HG03521 (cell line): ENCODE data around the gene ELP6.

Experiments used
- ATAC-seq: cut with Tn5 transposase; IDR thresholded peaks from one replicate; pipeline ENCODE4 v1.9.1; 2021; ENCODE audit warnings: mild to moderate bottlenecking, moderate library complexity; ENCODE audit not compliant: unreplicated experiment

ELP6 gene, protein sequence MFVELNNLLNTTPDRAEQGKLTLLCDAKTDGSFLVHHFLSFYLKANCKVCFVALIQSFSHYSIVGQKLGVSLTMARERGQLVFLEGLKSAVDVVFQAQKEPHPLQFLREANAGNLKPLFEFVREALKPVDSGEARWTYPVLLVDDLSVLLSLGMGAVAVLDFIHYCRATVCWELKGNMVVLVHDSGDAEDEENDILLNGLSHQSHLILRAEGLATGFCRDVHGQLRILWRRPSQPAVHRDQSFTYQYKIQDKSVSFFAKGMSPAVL

DNA sequence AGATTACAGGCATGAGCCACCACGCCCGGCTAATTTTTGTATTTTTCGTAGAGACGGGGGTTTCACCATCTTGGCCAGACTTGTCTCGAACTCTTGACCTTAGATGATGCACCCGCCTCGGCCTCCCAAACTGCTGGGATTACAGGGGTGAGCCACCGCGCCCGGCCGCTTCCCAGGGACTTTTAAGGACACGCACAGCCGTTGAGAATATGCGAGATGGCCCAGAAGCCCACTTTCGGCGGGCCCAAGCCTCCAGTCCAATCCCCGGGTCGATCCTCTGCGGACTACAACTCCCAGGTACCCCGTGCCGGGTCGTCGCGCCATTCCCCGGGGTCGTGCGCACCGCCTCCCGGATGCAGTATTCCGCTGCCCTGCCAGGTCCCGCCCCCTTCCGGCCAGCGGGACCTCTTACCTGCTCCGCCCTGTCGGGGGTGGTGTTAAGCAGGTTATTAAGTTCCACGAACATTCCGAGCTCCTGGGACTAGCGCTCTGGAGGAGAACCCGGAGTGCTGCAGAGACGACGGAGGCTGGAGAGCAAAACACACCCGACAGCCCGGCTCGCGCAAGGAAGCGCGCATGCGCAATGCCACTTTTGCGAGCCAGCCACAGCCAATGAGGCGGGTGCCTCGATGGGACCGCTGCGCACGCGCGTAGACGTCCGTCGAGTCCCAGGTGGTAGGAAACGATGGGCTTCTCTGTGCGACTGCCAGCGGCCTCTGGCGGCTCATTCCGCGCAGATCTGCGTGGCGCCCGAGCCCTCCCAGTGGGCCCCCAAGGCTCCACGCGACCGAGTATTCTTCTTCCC is at the start of gene ELP6:
TSS of gene ELP6 (minus strand) at position 588 of the 805 bp plus-strand sequence. CDS start at position 466, 122 bp downstream.
- ATAC-seq, result peak; percentile 90

DNA sequence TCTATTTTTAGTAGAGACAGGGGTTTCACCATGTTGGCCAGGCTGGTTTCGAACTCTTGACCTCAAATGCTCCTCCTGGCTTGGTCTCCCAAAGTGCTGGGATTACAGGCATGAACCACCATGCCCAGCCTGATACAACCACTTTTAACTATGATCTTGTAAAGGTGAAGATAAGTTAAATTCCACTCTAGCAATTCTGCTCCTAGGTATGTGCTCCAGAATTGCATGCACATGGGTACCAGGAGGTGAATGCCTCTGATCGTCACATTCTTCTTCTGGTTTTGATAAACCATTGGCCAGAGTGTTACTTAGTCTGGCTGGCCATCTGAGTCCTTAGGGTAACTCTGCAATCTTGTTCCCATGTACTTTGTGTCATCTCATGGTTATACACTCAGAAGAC is 42.8 kb upstream of the ELP6 start:
- ATAC-seq, result no peak

DNA sequence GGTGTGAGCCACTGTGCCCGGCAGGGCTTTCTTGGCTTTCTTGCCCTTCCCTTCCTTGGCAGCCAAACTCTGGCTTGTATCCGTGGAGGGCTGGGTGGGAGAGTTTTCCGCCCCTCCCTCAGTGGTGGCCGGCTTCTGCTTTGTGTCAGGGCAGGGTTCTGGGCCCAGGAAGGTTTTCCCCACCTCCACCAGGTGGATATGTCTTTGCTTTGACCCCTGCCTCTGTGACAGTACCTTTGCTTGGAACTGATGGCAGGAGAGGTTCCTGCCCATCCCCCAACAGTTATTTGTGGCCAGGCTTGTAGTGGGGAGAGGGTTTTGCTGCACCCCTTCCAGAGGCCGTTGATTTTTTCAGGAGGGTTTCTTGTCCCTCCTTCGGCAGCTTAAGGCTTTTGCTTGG is 40.8 kb upstream of the ELP6 start:
- no peak for ATAC-seq

DNA sequence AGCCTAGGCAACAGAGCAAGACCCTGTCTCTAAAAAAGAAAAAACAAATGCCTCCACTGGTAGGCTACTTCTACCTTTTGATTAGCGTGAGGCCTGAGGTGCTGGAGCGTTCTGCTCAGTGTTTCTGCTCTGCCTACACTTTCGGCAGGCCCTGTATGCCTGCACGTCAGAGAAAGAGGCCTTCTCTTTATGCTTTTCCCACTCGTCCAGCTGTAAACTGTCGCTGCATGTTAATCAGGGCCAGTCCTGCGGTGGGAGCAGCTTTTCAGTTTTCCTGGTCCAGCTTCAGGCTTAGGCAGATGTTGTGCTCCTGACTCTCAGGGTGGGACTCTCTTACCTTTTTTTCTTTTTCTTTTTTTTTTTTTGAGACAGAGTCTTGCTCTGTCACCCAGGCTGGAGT is 39.9 kb upstream of the ELP6 start:
- ATAC-seq, result no peak

DNA sequence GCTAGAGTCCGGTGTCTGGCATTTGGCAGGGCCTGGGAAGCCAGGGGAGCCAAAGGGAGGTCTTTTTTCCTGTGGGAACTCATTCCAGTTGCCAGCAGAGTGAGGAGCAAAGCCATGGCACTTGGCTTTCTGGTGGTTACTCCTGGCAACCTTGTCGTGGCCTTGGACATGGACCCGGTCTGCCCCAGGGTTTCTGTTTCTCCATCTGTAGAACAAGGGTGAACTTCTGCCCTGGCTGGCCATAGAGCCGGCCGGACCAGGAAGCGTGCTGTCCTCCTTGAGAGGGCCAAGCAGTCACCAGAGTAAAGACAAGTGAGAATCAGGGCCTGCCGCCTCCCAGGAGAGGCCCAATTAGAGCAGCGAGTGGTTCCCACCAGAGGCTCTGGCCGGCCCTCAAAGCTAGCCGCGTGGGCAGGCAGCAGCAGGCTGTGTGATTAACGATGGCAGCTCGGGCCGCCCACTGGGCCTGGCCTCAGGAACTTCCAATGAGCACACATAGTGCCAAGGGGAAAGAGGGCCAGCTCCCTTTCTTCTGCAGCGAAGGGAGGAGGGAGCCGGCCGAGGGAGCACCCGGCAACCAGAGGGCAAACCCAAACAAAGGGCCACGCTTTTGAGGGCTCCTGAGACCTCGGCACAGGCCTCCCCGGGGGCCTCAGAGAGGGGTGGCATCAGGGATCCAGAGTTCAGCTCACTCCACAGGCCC is 29.1 kb upstream of the ELP6 start:
- no peak for ATAC-seq

DNA sequence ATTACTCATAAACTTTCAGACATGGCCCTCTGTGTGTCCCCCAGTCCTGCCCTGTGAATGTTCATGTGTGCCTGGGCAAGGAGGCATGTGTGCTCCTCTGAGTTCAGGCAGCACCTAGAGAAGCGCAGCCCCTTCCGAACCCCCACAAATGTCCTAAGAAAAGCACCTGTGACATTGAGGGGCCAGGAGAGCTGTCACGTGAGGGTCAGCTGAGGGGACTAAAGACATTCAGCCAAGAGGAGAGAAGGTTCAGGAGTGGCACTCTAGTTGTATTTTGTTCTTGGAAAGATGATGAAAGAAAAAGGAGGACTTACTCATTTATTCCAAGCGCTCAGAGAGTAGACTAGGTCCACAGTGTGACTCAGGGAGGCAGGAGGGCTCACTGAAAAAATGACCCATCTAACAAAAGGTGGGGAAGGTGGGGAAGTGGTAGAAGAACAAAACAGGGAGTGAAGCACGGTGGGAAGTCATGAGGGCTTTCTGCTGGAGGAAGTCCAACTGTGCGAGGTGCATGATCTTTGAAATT is 28.1 kb upstream of the ELP6 start:
- no peak for ATAC-seq

DNA sequence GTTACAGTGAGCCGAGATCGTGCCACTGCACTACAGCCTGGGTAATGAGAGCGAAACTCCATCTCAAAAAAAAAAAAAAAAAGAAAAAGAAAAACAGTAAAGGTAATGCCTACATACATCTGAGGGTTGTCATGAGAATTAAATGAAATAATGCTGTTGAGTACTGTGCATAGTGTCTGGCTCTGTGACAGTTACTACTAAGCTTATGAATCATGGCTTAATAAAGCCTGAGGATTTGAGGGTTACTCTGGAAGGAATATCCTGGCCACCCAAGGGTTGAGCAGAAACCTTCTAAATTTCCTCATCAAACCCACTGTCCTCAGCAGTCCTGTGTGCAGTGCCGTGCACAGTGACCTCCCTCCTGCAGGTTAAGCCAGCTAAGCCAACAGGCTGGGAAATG is 26.8 kb upstream of the ELP6 start:
- ATAC-seq, result no peak

DNA sequence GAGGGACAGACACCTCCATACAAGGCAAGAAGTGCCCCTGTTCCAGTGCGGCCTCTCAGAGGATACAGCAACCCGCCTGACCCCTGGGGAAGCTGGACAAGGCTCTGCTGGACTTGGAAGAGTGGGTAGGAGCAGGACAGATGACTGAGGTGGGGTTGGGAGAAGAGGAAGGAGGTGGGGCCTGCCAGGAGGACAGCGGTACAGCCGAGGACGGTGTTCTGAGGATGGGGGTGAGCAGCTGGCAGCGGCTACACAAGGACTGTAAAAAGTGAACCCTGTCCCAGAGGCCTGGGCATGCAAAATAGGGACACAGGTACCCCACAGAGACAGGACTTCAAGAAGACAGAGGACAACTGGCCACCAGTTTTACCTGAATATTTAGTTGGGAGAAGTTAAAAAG is 23.5 kb upstream of the ELP6 start:
- no peak for ATAC-seq

DNA sequence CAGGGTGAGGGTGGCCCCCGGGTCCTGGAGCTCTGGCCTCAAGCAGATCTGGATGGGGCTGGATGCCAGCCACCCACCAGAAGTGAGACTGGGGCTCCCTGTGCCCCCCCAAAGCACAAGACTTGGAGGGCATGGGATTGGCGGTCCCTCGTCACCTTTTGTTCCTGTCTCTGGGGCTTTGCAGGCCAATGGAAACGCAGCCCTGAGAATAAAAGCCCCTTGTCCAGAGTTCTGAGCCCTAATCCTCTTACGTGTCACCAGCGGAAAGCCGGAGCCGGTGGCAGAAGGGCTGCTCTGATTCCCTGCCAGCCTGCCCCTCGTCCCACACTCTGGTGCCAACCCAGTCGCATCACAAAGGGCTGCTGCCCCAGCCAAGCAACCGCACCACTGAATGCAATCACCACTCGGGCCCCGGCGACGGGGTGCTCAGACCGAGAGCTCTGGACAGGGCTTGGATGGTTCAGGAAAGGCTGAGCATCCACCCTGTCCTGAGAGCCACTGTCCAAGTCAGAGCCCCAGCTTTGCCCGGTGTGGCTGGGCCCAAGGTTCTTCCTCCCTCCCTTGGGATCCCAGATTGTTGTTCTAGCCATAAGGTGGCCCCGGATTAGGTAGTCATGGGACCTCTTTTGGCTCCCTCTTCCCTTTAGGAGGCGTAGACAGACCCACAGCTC is 22.8 kb upstream of the ELP6 start:
- ATAC-seq, result no peak

DNA sequence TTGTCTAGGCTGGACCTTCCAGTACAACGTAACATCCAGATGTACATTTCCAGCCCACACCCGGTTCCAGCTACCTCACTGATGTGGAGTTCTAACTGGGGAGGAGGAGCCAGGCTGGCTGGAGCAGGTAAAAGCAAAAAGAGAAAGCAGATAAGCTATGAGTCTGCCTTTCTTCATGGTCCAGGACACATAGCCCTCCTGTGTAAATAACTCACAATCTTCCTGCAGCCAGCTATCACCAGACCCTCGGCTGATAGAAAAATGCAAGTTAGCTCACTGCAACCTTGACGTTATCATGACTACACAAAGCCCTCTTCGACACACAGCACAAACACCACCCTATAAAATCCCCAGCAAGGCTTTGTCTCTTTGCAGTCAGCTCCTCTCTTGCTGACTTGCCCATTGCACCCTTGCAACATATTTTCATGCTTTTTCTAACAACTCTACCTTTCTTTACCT is 20.5 kb upstream of the ELP6 start:
- ATAC-seq, result no peak

DNA sequence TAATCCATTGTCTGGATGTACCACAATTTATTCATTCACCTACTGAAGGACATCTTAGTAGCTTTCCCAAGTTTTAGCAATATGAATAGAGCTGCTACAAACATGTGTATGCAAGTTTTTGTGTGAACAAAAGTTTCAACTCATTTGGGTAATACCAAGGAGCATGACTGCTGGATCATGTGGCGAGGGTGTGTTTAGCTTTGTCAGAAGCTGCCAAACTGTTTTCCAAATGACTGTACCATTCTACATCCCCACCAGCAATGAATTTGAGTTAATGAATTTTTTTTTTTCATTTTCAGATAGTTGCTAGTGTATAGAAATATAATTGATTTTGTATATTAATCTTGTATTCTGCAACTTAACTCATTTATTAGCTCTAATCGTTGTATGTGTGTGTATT is 20.0 kb upstream of the ELP6 start:
- no peak for ATAC-seq

DNA sequence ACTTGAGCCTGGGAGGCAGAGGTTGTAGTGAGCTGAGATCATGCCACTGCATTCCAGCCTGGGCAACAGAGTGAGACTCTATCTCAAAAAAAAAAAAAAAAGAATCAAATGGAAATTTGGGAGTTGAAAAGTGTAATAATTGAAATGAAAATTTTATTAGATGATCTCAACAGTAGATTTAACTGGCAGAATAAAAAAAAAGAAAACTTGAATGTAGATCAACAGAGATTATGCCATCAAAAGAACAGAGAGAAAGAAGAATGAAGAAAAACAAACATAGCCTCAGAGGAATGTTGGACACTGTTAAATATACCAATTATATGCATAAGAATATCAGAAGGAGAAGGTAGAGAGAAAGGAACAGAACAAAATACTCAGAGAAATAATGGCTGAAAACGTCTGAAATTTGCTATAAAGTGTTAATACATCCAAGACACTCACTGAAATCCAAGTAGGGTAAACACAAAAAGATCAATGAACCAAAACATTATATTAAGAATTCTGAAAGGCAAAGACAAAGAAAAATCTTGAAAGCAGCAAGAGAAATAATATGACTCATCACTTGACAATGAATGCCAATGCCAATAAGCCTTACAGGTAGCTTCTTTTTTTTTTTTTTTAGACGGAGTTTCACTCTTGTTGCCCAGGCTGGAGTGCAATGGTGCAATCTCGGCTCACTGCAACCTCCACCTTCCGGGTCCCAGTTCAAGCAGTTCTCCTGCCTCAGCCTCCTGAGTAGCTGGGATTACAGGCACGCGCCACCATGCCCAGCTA is 14.6 kb upstream of the ELP6 start:
- ATAC-seq, result no peak

DNA sequence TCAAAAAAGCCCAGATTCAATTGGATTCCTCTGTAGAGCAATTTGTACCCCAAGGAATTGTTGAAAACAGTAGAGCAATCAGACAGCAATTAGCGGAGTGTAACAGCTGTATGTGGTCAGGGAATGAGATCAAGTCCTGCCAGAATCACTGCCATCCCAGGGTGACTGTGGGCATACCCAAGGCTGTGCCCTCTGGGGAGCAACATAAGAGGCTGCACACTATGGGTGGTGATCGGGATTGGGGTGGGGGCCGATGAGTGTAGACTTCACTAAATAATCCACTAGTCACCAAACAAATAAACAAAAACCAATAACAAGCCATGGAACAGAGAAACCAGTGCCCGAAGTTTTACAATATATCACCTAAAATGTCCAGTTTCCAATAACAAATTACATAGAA is 12.1 kb upstream of the ELP6 start:
- ATAC-seq, result no peak

DNA sequence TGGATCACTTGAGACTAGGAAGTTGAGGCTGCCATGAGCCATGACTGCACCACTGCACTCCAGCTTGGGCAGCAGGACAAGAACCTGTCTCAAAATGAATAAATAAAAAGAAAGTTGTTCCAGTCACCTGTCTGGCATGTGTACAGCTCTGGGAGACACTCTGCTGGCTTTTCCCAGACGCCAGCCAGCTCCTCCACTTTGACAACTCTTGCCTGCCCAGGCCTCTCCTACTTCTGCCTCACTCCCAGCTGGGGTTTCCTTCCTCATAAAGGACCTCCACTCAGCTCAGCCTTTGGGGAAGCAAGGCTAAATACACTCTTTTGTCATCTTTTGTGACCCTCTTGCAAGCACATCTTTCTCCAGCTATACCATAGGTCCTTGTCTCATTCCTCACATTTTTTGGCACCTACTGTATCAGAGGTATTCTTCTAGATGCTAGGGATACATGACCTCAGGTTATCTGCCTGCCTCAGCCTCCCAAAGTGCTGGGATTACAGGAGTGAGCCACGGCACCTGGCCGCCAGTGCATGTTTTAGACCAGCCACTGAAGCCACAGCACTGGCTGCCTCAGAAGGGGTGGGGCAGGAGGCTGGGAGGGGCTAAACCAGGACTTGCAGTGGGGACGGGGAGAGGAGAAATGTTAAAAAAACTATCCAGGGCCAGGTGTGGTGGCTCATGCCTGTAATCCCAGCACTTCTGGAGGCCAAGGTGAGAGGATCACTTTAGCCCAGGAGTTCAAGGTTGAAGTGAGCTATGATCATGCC is 10.0 kb upstream of the ELP6 start:
- no peak for ATAC-seq

DNA sequence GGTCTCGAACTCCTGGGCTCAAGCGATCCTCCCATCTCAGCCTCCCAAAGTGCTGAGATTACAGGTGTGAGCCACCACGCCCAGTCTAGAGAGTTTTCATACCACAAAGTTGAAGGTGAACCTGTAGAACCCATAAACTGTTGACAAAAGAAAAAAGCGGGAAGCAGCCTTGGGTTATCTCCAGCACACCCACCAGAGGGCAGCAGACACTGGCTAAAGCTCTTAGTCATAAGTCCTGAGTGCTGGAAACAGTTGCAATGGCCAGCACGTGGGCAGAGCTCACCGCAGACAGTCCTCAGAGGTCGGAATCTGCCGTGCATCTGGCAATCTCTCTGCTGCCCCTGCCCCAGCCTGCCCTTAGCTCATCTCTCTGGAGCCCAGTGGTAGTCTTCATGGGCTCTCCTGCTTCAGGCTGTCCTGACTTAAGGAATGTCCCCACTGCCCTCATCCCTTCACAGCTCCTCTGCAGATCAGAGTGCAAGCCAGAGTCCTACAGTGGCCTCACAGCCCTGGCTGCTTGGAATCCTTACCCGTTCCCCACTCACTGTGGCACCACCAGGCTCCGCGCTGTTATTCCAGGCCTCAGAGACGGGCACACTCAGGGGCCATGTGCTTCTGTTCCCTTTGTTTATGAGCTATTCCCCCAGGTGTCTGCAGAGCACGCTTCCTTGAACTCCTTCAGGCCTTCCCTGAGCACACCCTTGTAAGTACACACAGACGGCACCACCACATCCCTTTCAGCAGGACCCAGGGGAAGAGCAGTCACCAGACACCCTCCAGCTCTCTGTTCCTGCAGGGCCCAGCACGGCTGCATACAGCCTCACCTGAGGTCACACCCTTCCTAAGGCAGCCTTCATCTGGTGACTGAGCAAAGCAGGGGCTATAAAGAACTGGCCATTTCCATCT is 8.8 kb upstream of the ELP6 start:
- ATAC-seq, result no peak

DNA sequence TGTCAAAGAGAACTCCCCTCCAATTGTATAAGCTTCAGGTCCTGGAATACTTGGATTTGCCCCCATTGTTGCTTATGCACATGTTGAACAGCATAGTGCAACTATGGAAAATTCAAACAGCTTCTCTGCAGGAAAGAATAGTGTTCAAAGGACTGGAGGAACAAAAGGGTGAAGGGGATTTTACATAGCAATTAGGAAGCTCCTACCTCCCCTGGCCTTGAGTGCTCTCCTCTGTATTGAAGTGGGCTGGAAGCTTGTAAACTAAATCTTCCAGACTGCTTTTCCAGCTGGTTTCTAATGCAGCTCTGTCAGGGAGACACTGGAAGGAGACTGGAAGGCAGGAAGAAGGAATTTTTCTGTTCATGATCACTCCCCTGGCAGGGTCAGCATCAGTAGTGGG is 7.2 kb upstream of the ELP6 start:
- ATAC-seq, result no peak

DNA sequence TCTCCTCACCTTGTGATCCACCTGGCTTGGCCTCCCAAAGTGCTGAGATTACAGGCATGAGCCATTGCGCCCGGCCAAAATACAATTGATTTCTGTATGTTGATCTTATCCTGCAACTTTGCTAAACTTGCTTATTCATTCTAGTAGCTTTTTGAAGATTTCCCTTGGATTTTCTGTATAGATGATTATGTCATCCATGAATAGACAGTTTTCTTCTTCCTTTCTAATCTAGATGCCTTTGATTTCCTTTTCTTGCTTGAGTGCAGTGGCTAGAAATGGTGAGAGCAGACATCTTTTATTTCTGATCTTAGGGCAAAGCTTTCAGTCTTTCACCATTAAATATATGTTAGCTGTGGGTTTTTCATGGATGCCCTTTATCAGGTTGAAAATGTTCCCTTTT is 4.4 kb upstream of the ELP6 start:
- ATAC-seq, result no peak

DNA sequence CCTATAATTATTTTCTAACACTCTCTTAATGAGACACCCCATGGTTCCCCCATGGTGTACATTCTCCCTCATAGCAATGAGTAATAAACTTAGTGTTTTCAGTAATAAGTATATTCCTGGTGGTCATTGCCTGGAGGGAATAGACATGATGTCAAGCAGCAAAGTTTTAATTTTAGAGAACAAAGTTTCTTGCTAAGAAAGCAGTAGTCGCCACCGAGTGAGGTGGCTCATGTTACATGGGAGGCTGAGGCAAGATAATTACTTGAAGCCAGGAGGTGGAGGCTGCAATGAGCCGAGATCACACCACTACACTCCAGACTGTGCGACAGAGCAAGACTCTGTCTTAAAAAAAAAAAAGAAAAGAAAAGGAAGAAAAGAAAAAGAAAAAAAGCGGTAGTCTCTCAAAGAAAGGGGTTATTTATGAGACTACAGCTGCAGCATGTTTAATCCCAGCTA is 2.4 kb upstream of the ELP6 start:
- ATAC-seq, result no peak
